Stomach (tissue), 9 donors: ENCODE results near the gene MCC. TPM values are rescaled to one million over a fixed set of nuclear protein-coding genes. Genes with fewer than 3 reads are reported as not detected.

Experiments
- DNase-seq, 2 donors: peaks; one replicate each; pipeline versions ENCODE4 v3.0.0 to v3.0.0-alpha.2; 2013 to 2019
- H3K27ac ChIP-seq, 5 donors: fragments of 200-600 bp in 4 of 5; sonication (generic) in 4 of 5; one replicate each; pipeline ENCODE4 v1.5.1; 2013 to 2019; ENCODE audit warnings: mild to moderate bottlenecking in 1 of 5, moderate library complexity in 1 of 5
- H3K27me3 ChIP-seq, 3 donors: fragments of 200-600 bp; sonication (generic); one replicate each; pipeline ENCODE4 v1.5.1; 2017 to 2019; ENCODE audit warnings: mixed run types in 1 of 3
- H3K36me3 ChIP-seq, 4 donors: fragments of 200-600 bp; sonication (generic); 1 replicate in 3 of 4; 2 replicates in 1 of 4; pipeline ENCODE4 v1.5.1; 2016 to 2019
- H3K4me1 ChIP-seq, 4 donors: fragments of 200-600 bp; sonication (generic); one replicate each; pipeline ENCODE4 v1.5.1; 2016 to 2019
- H3K4me3 ChIP-seq, 4 donors: fragments of 200-600 bp; sonication (generic) in 3 of 4; one replicate each; pipeline ENCODE4 v1.5.1; 2016 to 2019; ENCODE audit warnings: mild to moderate bottlenecking in 1 of 4
- H3K9me3 ChIP-seq, 4 donors: fragments of 200-600 bp; sonication (generic); one replicate each; pipeline ENCODE4 v1.5.1; 2016 to 2019
- EP300 ChIP-seq: sonication (generic); formaldehyde crosslinking; IDR thresholded peaks from one replicate; pipeline ENCODE4 v1.6.1; 2017; ENCODE audit warnings: antibody characterized with exemption
- POLR2A ChIP-seq, 4 donors: fragments of 450-650 bp; IDR thresholded peaks; one replicate each; pipeline ENCODE4 v1.6.1; 2016; ENCODE audit warnings: antibody characterized with exemption in 4 of 4, control low read depth in 2 of 4, mild to moderate bottlenecking in 1 of 4, moderate library complexity in 1 of 4
- POLR2AphosphoS5 ChIP-seq, 3 donors: sonication (generic); formaldehyde crosslinking; IDR thresholded peaks; one replicate each; pipeline ENCODE4 v1.6.1; 2016; ENCODE audit warnings: antibody characterized with exemption in 3 of 3
- WGBS, 5 donors: extraction: QIAGEN DNeasy Blood & Tissue Kit in 3 of 5; methylation state at CpG; one replicate each; pipeline versions ENCODE4 v1.1.5 to v1.1.7; 2013 to 2018; 5-methylcytosine and 5-hydroxymethylcytosine counted together
- intact Hi-C: fragments of 100-400 bp; cut with DNase I; formaldehyde crosslinking; loops from one replicate; pipeline ENCODE4 v1.15.1; 2023; ENCODE audit warnings: low total_unique reads
- polyA plus RNA-seq, 3 donors: library from polyadenylated mRNA; stranded (reverse); fragments of 200-250 nt; gene quantifications; one replicate each; pipeline ENCODE4 v1.2.3, GENCODE V29; 2013
- total RNA-seq, 5 donors: library from RNA; depleted of rRNA; stranded (reverse); fragments of >200 nt; gene quantifications; one replicate each; pipeline versions ENCODE4 v1.1.0 to v1.2.3, GENCODE V29; 2014 to 2016
- TF ChIP-seq, protein P1 (sequence below), 7 experiments: fragments of 450-650 bp in 4 of 7; fragments of 200-600 bp in 3 of 7; sonication (generic) in 3 of 7; IDR thresholded peaks; one replicate each; pipeline ENCODE4 v1.5.1; 2016 to 2019; ENCODE audit warnings: antibody characterized with exemption in 7 of 7, control low read depth in 2 of 7, mild to moderate bottlenecking in 1 of 7
- donor health status: healthy with polysubstance abuse.
- donor health status: Bipolar disorder and iron deficiency.
- donor health status: healthy.

The MCC gene
- total and polyA plus RNA-seq, 8 donors: 3.8 to 35.1 (median 8.9) TPM

DNA sequence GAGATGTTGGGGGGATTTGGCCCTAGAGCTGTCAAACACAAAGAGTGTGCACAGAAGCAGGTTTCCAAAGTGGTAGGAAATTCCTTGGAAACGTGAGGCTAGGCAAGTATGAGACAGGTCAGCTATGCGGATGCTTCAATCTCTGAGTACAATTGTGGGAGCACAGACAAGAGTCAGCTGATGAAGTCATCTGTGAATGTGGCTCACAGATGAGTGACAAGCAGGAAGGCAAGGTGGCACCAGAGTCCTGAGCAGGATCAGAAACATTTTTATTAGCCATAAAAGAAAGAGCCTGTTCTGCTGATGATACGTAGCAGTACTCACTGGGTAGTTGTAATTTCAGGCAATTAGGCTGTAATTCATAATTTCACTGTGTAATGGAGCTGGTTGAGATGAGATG lies 394.7 kb downstream of the MCC start:
- peaks cover 0 to 11% (median 1%) of the 10 kb centered on the region in 4 donors for H3K36me3 ChIP-seq
- no peaks in the 10 kb centered on the region for H3K9me3 ChIP-seq
- H3K27ac ChIP-seq: no peak overlapping the region
- no peaks in the 10 kb centered on the region for H3K27me3 ChIP-seq
- TF ChIP-seq POLR2AphosphoS5 (IDR thresholded peaks at IDR 0.05) (no peak), EP300 (no peak), POLR2A (IDR thresholded peaks at IDR 0.05) (no peak)
- TF ChIP-seq, protein P1, sequence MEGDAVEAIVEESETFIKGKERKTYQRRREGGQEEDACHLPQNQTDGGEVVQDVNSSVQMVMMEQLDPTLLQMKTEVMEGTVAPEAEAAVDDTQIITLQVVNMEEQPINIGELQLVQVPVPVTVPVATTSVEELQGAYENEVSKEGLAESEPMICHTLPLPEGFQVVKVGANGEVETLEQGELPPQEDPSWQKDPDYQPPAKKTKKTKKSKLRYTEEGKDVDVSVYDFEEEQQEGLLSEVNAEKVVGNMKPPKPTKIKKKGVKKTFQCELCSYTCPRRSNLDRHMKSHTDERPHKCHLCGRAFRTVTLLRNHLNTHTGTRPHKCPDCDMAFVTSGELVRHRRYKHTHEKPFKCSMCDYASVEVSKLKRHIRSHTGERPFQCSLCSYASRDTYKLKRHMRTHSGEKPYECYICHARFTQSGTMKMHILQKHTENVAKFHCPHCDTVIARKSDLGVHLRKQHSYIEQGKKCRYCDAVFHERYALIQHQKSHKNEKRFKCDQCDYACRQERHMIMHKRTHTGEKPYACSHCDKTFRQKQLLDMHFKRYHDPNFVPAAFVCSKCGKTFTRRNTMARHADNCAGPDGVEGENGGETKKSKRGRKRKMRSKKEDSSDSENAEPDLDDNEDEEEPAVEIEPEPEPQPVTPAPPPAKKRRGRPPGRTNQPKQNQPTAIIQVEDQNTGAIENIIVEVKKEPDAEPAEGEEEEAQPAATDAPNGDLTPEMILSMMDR (IDR thresholded peaks at IDR 0.05): no peak
- no peak overlapping the region for H3K4me3 ChIP-seq
- intact Hi-C loops: no loop called here
- peaks cover 0 to 21% (median 6%) of the 10 kb centered on the region in 4 donors for H3K4me1 ChIP-seq
- WGBS, 5 donors: 77 to 86% (median 84%) methylated on average over 3 of the region's 3 CpGs
- no peak for DNase-seq

DNA sequence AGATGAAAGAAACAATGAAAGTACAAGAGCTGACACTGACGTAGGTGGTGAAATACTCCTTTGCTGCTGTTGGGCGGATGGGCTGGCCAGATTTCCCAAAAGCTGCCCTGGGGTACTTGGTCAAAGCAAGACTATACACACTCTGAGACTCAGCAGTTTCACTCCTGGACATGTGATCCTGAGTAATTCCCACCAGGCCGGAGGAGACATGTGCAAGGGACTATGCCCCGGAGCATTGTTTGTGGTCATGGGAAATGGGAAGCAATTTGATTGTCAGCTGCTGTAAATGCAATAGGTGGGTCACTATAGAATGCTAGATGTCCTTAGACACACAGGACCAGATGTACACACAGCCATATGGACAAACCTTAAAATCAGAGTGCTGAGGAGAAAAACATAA lies 395.6 kb downstream of the MCC start:
- DNase-seq: no peak
- WGBS, 5 donors: 55 to 67% (median 61%) methylated on average over 4 of the region's 4 CpGs
- Histone ChIP-seq H3K27me3 (no peaks in the 10 kb centered on the region), H3K27ac (no peak overlapping the region), H3K4me1 (peaks cover 0 to 25% (median 9%) of the 10 kb centered on the region in 4 donors), H3K36me3 (peaks cover 0 to 5% (median under 1%) of the 10 kb centered on the region in 4 donors), H3K4me3 (no peak overlapping the region), H3K9me3 (no peaks in the 10 kb centered on the region)
- TF ChIP-seq POLR2A (IDR thresholded peaks at IDR 0.05): no peak
- no peak for TF ChIP-seq EP300
- TF ChIP-seq, protein P1 (IDR thresholded peaks at IDR 0.05): no peak
- no peak for TF ChIP-seq POLR2AphosphoS5 (IDR thresholded peaks at IDR 0.05)
- intact Hi-C loops: no loop called here

DNA sequence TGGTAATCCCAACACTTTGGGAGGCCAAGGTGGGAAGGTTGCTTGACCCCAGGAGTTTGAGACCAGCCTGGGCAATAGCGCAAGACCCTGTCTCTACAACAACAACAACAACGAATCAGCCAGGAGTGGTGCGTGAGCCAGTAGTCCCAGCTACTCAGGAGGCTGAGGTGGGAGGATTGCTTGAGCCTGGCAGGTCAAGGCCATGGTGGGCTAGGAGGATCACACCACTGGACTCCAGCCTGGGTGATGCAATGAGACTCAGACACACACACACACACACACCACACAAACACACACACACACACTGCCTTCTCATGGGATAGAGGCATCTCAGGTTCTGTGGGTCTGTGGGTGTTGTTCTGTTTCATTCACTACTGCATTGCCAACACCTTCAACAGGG lies 396.6 kb downstream of the MCC start:
- peaks cover 0 to 4% (median 0%) of the 10 kb centered on the region in 4 donors for H3K36me3 ChIP-seq
- WGBS, 5 donors: 93 to 100% (median 98%) methylated on average over 3 of the region's 3 CpGs
- H3K27me3 ChIP-seq: no peaks in the 10 kb centered on the region
- no peaks in the 10 kb centered on the region for H3K9me3 ChIP-seq
- intact Hi-C loops: no loop called here
- no peak overlapping the region for H3K4me3 ChIP-seq
- H3K4me1 ChIP-seq: peaks cover 0 to 25% (median 9%) of the 10 kb centered on the region in 4 donors
- TF ChIP-seq POLR2AphosphoS5 (IDR thresholded peaks at IDR 0.05) (no peak), EP300 (no peak), POLR2A (IDR thresholded peaks at IDR 0.05) (no peak)
- TF ChIP-seq, protein P1 (IDR thresholded peaks at IDR 0.05): no peak
- DNase-seq: no peak
- peak overlapping the region in 1 of 5 donors; percentile 18 for H3K27ac ChIP-seq

DNA sequence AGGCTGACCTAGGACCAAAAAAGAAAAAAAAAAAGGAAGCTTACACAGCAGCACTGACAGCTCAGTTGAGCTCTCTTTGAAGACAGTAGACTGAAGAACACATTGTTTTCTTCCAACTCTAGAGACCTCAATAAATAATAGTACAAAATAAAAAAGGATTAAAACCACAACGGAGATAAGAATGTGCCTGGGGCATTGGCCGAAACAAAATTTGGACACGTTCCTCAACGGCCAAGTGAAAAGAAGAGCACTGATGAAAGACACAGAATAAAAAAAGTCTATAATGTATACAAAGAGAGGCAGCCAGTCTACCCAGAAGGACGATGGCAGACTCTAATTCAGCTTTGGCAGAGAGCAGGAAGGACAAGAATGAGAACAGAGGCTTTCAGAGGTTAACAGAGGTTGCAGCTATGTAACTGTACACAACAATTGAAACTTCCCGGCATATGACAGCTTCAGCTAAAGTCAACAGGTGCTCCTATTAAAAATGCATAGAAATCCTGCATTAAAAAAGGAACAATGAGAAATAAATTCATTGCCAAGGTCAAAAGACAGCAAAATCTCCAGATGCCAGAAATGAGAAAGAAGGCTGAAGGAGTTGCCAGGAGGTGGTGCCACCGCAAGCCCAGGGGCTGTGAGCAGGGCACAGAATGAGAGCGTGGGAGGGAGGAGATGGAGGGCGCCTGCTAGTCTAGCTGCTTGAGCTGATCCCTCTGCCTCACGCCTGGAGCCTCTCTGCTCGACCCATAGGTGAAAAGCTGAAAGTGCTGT lies 397.7 kb downstream of the MCC start:
- H3K27ac ChIP-seq: peak overlapping the region in 2 of 5 donors; percentile 10 to 18
- 51 to 67% (median 64%) methylated on average over 11 of the region's 11 CpGs for WGBS, 5 donors
- intact Hi-C loops: no loop called here
- TF ChIP-seq EP300 (no peak), POLR2A (IDR thresholded peaks at IDR 0.05) (no peak), POLR2AphosphoS5 (IDR thresholded peaks at IDR 0.05) (no peak)
- TF ChIP-seq, protein P1 (IDR thresholded peaks at IDR 0.05): no peak
- no peak overlapping the region for H3K4me3 ChIP-seq
- H3K36me3 ChIP-seq: no peaks in the 10 kb centered on the region
- no peaks in the 10 kb centered on the region for H3K9me3 ChIP-seq
- no peak for DNase-seq
- no peaks in the 10 kb centered on the region for H3K27me3 ChIP-seq
- peaks cover 0 to 25% (median 9%) of the 10 kb centered on the region in 4 donors for H3K4me1 ChIP-seq
